GM20000 (cell line): Measurements from ENCODE around the gene CRP.

ENCODE experiments used
- DNase-seq: peaks from one replicate; pipeline ENCODE4 v3.0.0; 2012; ENCODE audit warnings: low spot score
- CTCF ChIP-seq: IDR thresholded peaks from 2 replicates; pipeline ENCODE4 v1.5.1; 2012; ENCODE audit warnings: mild to moderate bottlenecking, control low read depth; ENCODE audit errors: extremely low read depth, missing control alignments

The CRP gene

GRCh38 chr1:159714529-159714928, at the start of gene CRP:
CRP (minus strand) TSS chr1:159714589; CDS start chr1:159714485, 104 bp downstream.
- no peak for DNase-seq
- no peak for TF ChIP-seq CTCF

GRCh38 chr1:159763686-159764085, 49.3 kb upstream of the CRP start:
- no peak for TF ChIP-seq CTCF
- DNase-seq = no peak

GRCh38 chr1:159756397-159756796, 42.0 kb upstream of the CRP start:
- no peak for TF ChIP-seq CTCF
- no peak for DNase-seq

GRCh38 chr1:159755451-159756007, 41.1 kb upstream of the CRP start:
- no peak for TF ChIP-seq CTCF
- DNase-seq = no peak

- no peak for DNase-seq
Measured at GRCh38 chr1:159753386-159753785, 39.0 kb upstream of the CRP start.

GRCh38 chr1:159752135-159752580, 37.8 kb upstream of the CRP start:
- TF ChIP-seq CTCF = no peak
- no peak for DNase-seq

More at GRCh38 chr1:159753386-159753785, 39.0 kb upstream of the CRP start:
- TF ChIP-seq CTCF = no peak

- TF ChIP-seq CTCF = no peak
- no peak for DNase-seq
Measured at GRCh38 chr1:159751031-159751430, 36.6 kb upstream of the CRP start.
